HCT116 (cell line): ENCODE data around the gene FGL2. TPM values are rescaled to one million over a fixed set of nuclear protein-coding genes. Genes with fewer than 3 reads are reported as not detected.

Source experiments
- ATAC-seq: fragments of 200-7000 bp; cut with Tn5 transposase; 2 replicates; pipeline ENCODE4 v1.9.1; 2020; ENCODE audit warnings: mild to moderate bottlenecking, moderate library complexity
- BruUV-seq: library from RNA; stranded (reverse); fragments of 400-500 nt; replicated peaks from 2 replicates; lab custom pipeline; 2021; lab: Mats Ljungman, UMichigan
- CTCF ChIA-PET: fragments of 300-600 bp; sonication (Branson Sonifier 250); formaldehyde crosslinking; loops from one replicate; lab custom pipeline; 2021; ENCODE audit warnings: antibody characterized with exemption; lab: Charles Lee
- POLR2A ChIA-PET: fragments of 300-600, 350-600 bp; sonication (Branson Sonifier 250); formaldehyde crosslinking; loops from one replicate; lab custom pipeline; 2021; ENCODE audit warnings: antibody characterized with exemption; lab: Charles Lee
- RAD21 ChIA-PET, 2 experiments: fragments of 300-600 bp; sonication (Branson Sonifier 250); formaldehyde crosslinking; loops; one replicate each; lab custom pipeline; 2023; ENCODE audit warnings: low total read pairs in 2 of 2; ENCODE audit not compliant: uncharacterized antibody in 2 of 2, unreplicated experiment in 2 of 2, low non-redundant PET in 1 of 2; lab: Charles Lee
- DNase-seq: peaks from one replicate; pipeline ENCODE4 v3.0.0-alpha.2; 2010; ENCODE audit warnings: low read depth, low spot score
- H2AFZ ChIP-seq: fragments of 200-600 bp; shearing (Covaris generic), sonication (generic); 2 replicates; pipeline ENCODE4 v1.6.1; 2017; ENCODE audit warnings: low read depth, mixed run types, mixed read lengths, antibody characterized with exemption, low read length; ENCODE audit not compliant: poor library complexity, severe bottlenecking
- H3K27ac ChIP-seq: 2 replicates; pipeline ENCODE4 v1.5.1; 2012; ENCODE audit warnings: low read depth, low read length
- H3K27me3 ChIP-seq: fragments of 200-600 bp; sonication (generic); 2 replicates; pipeline ENCODE4 v1.6.1; 2016; ENCODE audit warnings: mixed run types, low read length, mixed read lengths; ENCODE audit not compliant: insufficient read depth
- H3K36me3 ChIP-seq, 2 experiments: fragments of 200-500 bp in 1 of 2; fragments of 200-600 bp in 1 of 2; sonication (Bioruptor generic) in 1 of 2; sonication (generic) in 1 of 2; 2 replicates each; pipeline versions ENCODE4 v1.5.1 to v1.6.1; 2014 to 2016; ENCODE audit warnings: low read length in 2 of 2, inconsistent platforms in 1 of 2, mixed read lengths in 1 of 2, mixed run types in 1 of 2; ENCODE audit not compliant: insufficient read depth in 2 of 2, control insufficient read depth in 1 of 2
- H3K4me1 ChIP-seq, 2 experiments: fragments of 200-600 bp in 1 of 2; sonication (generic) in 1 of 2; 2 replicates each; pipeline versions ENCODE4 v1.5.1 to v1.6.1; 2012 to 2017; ENCODE audit warnings: low read length in 2 of 2, inconsistent platforms in 1 of 2, mild to moderate bottlenecking in 1 of 2, mixed read lengths in 1 of 2, mixed run types in 1 of 2, moderate library complexity in 1 of 2; ENCODE audit not compliant: insufficient read depth in 2 of 2, control insufficient read depth in 1 of 2
- H3K4me2 ChIP-seq: fragments of 200-600 bp; sonication (generic); 2 replicates; pipeline ENCODE4 v1.6.1; 2017; ENCODE audit warnings: mixed run types, low read length, mixed read lengths
- H3K4me3 ChIP-seq, 2 experiments: fragments of 200-600 bp in 1 of 2; sonication (generic) in 1 of 2; replicated peaks in 1 of 2; 2 replicates each; pipeline ENCODE4 v1.5.1; 2011 to 2016; ENCODE audit warnings: low read length in 2 of 2, control low read depth in 1 of 2, low read depth in 1 of 2, mild to moderate bottlenecking in 1 of 2, mixed read lengths in 1 of 2, mixed run types in 1 of 2
- H3K79me2 ChIP-seq: fragments of 200-600 bp; sonication (generic); 2 replicates; pipeline ENCODE4 v1.6.1; 2017; ENCODE audit warnings: mild to moderate bottlenecking, mixed run types, low read length, moderate library complexity, mixed read lengths; ENCODE audit not compliant: insufficient read depth
- H3K9ac ChIP-seq: fragments of 200-600 bp; sonication (generic); 2 replicates; pipeline ENCODE4 v1.6.1; 2016; ENCODE audit warnings: low read length, mixed read lengths
- H3K9me2 ChIP-seq: fragments of 200-600 bp; sonication (generic), shearing (Covaris generic); 2 replicates; pipeline ENCODE4 v1.6.1; 2017; ENCODE audit warnings: mixed run types, mild to moderate bottlenecking, moderate library complexity; ENCODE audit not compliant: insufficient read depth
- H3K9me3 ChIP-seq, 2 experiments: fragments of 200-500 bp in 1 of 2; fragments of 200-600 bp in 1 of 2; sonication (Bioruptor generic) in 1 of 2; sonication (generic) in 1 of 2; 2 replicates each; pipeline ENCODE4 v1.6.1; 2014 to 2017; ENCODE audit warnings: low read length in 2 of 2, mixed read lengths in 2 of 2, inconsistent platforms in 1 of 2, low read depth in 1 of 2, mild to moderate bottlenecking in 1 of 2, mixed run types in 1 of 2, moderate library complexity in 1 of 2; ENCODE audit not compliant: control insufficient read depth in 1 of 2, insufficient read depth in 1 of 2
- H4K20me1 ChIP-seq: fragments of 200-600 bp; sonication (generic), shearing (Covaris generic); 2 replicates; pipeline ENCODE4 v1.6.1; 2017; ENCODE audit warnings: mixed run types, mild to moderate bottlenecking, moderate library complexity; ENCODE audit not compliant: insufficient read depth
- CBX3 ChIP-seq: IDR thresholded peaks from 2 replicates; pipeline ENCODE4 v1.6.1; 2012; ENCODE audit warnings: low read depth
- CEBPB ChIP-seq: IDR thresholded peaks from 2 replicates; pipeline ENCODE4 v1.6.1; 2012; ENCODE audit warnings: low read depth
- ELF1 ChIP-seq: IDR thresholded peaks from 2 replicates; pipeline ENCODE4 v1.6.1; 2012; ENCODE audit warnings: low read depth, borderline replicate concordance
- EZH2 ChIP-seq: fragments of 200-600 bp; sonication (generic); IDR thresholded peaks from 2 replicates; pipeline ENCODE4 v1.6.1; 2017; ENCODE audit warnings: antibody characterized with exemption, mixed run types
- EZH2phosphoT487 ChIP-seq: fragments of 200-600 bp; IDR thresholded peaks from 2 replicates; pipeline ENCODE4 v1.6.1; 2018; ENCODE audit warnings: antibody characterized with exemption, borderline replicate concordance
- JUND ChIP-seq: IDR thresholded peaks from 2 replicates; pipeline ENCODE4 v1.6.1; 2012
- POLR2A ChIP-seq: IDR thresholded peaks from 2 replicates; pipeline ENCODE4 v1.7.0; 2011; ENCODE audit warnings: borderline replicate concordance; ENCODE audit not compliant: insufficient read depth, insufficient read length; ENCODE audit errors: extremely low read depth
- RAD21 ChIP-seq: IDR thresholded peaks from 2 replicates; pipeline ENCODE4 v1.6.1; 2012; ENCODE audit warnings: low read depth, mild to moderate bottlenecking
- REST ChIP-seq: IDR thresholded peaks from 2 replicates; pipeline ENCODE4 v1.6.1; 2012; ENCODE audit warnings: low read depth
- SIN3A ChIP-seq: IDR thresholded peaks from 2 replicates; pipeline ENCODE4 v1.6.1; 2012; ENCODE audit warnings: low read depth
- SRF ChIP-seq: IDR thresholded peaks from 2 replicates; pipeline ENCODE4 v1.6.1; 2012; ENCODE audit warnings: low read depth
- YY1 ChIP-seq: IDR thresholded peaks from 2 replicates; pipeline ENCODE4 v1.6.1; 2011; ENCODE audit warnings: low read length, low read depth, moderate library complexity, mild to moderate bottlenecking; ENCODE audit not compliant: insufficient replicate concordance; ENCODE audit errors: extremely low read depth
- ZBTB33 ChIP-seq: IDR thresholded peaks from 2 replicates; pipeline ENCODE4 v1.6.1; 2011; ENCODE audit warnings: mild to moderate bottlenecking, low read length, moderate library complexity; ENCODE audit not compliant: insufficient replicate concordance; ENCODE audit errors: extremely low read depth
- ZFX ChIP-seq: fragments of 450-650 bp; IDR thresholded peaks from 2 replicates; pipeline ENCODE4 v1.6.1; 2017
- ZNF274 ChIP-seq: fragments of 200-500 bp; sonication (Bioruptor generic); IDR thresholded peaks from 2 replicates; pipeline ENCODE4 v1.6.1; 2014; ENCODE audit warnings: mild to moderate bottlenecking, low read depth, low read length, inconsistent platforms
- intact Hi-C: fragments of 100-400 bp; cut with micrococcal nuclease; formaldehyde crosslinking; loops from 2 replicates; pipeline ENCODE4 v1.10.0; 2022
- total RNA-seq: library from RNA; stranded (reverse); gene quantifications from one replicate; pipeline ENCODE4 v1.2.1, GENCODE V29; 2021; ENCODE audit not compliant: unreplicated experiment

The FGL2 gene
- total RNA-seq, 1 experiment from 2014 or later, result not detected

GRCh38 chr7:77185866-77186265 is 13.8 kb downstream of the FGL2 start:
- Histone ChIP-seq H3K27ac (no peak overlapping the region), H3K4me1 (peaks cover 0 to 4% of the 10 kb centered on the region in 2 experiments; a peak in 1 of 4 replicates), H3K79me2 (no peaks in the 10 kb centered on the region), H3K9ac (no peak overlapping the region), H3K4me3 (no peak overlapping the region), H3K27me3 (no peaks in the 10 kb centered on the region), H3K9me2 (no peaks in the 10 kb centered on the region), H4K20me1 (no peaks in the 10 kb centered on the region), H3K36me3 (no peaks in the 10 kb centered on the region), H2AFZ (no peak overlapping the region), H3K4me2 (no peak overlapping the region), H3K9me3 (no peaks in the 10 kb centered on the region)
- no peak for TF ChIP-seq REST
- no peak for TF ChIP-seq RAD21
- no peak for TF ChIP-seq CEBPB
- no peak for TF ChIP-seq ZBTB33
- TF ChIP-seq POLR2A, result no peak
- TF ChIP-seq ZFX, result no peak
- no peak for TF ChIP-seq JUND
- no peak for TF ChIP-seq SRF
- no peak for TF ChIP-seq ELF1
- no peak for TF ChIP-seq ZNF274
- TF ChIP-seq CBX3, result no peak
- no peak for TF ChIP-seq SIN3A
- TF ChIP-seq EZH2phosphoT487, result no peak
- TF ChIP-seq YY1, result no peak
- no peak for TF ChIP-seq EZH2
- intact Hi-C loops, result no loop called here
- POLR2A ChIA-PET, result no interaction called here
- DNase-seq (no peak), ATAC-seq (no peak)
- no TSS peak for BruUV-seq
- RAD21 ChIA-PET, result no interaction called here
- CTCF ChIA-PET, result no interaction called here
